Psoas muscle (tissue), 8 donors: ENCODE data around the gene RITA1. TPM values are rescaled to one million over a fixed set of nuclear protein-coding genes. Genes with fewer than 3 reads are reported as not detected.
A peak's percentile ranks its signal among the peaks of the same experiment; 100 is the strongest.
"Not testable (repeated sequence)": the region's sequence is repeated elsewhere in the genome, so short reads cannot be mapped to it uniquely, and the experiment has no call there.

Experiments
- ATAC-seq, 4 donors: fragments of 200-7000 bp; cut with Tn5 transposase; one replicate each; pipeline ENCODE4 v1.9.1; 2020; ENCODE audit warnings: moderate library complexity in 3 of 4, mild to moderate bottlenecking in 2 of 4
- DNase-seq, 2 donors: peaks; one replicate each; pipeline ENCODE4 v3.0.0-alpha.2; 2020
- H3K27ac ChIP-seq: fragments of 200-600 bp; one replicate; pipeline ENCODE4 v1.8.0; 2022
- H3K27me3 ChIP-seq, 3 donors: fragments of 200-600 bp in 1 of 3; one replicate each; pipeline versions ENCODE4 v1.6.1 to v1.8.0; 2013 to 2022; ENCODE audit warnings: low read length in 2 of 3, mild to moderate bottlenecking in 2 of 3, moderate library complexity in 1 of 3; ENCODE audit not compliant: insufficient read depth in 3 of 3
- H3K36me3 ChIP-seq, 2 donors: fragments of 200-600 bp in 1 of 2; one replicate each; pipeline versions ENCODE4 v1.6.1 to v1.8.0; 2013 to 2022; ENCODE audit warnings: low read depth in 1 of 2, mild to moderate bottlenecking in 1 of 2, moderate library complexity in 1 of 2; ENCODE audit not compliant: insufficient read depth in 1 of 2
- H3K4me1 ChIP-seq: fragments of 200-600 bp; one replicate; pipeline ENCODE4 v1.8.0; 2022
- H3K4me3 ChIP-seq: fragments of 200-600 bp; one replicate; pipeline ENCODE4 v1.8.0; 2022; ENCODE audit warnings: mild to moderate bottlenecking
- H3K9me3 ChIP-seq: fragments of 200-600 bp; one replicate; pipeline ENCODE4 v1.8.0; 2022
- WGBS, 3 donors: extraction: QIAGEN DNeasy Blood & Tissue Kit; methylation state at CpG; one replicate each; pipeline versions ENCODE4 v1.1.6 to v1.1.7; 2013; 5-methylcytosine and 5-hydroxymethylcytosine counted together
- intact Hi-C, 2 donors: fragments of 100-400 bp; cut with DNase I; formaldehyde crosslinking; loops; one replicate each; pipeline versions ENCODE4 v1.11.0 to v1.14.2; 2022
- polyA plus RNA-seq, 3 donors: library from polyadenylated mRNA; stranded (reverse); fragments of 200-250 nt; gene quantifications; one replicate each; pipeline ENCODE4 v1.2.3, GENCODE V29; 2013
- total RNA-seq, 4 donors: library from RNA; stranded (reverse); fragmentation: NEBNext Ultra II Directional in 2 of 4; extraction: Animal tissue kit (Norgen Biotek cat#: 25700) in 2 of 4; gene quantifications; one replicate each; pipeline versions ENCODE4 v1.2.1 to v1.2.4, GENCODE V29; 2021 to 2023
- TF ChIP-seq, protein P1 (sequence below): fragments of 200-600 bp; IDR thresholded peaks from one replicate; pipeline ENCODE4 v1.8.0; 2022; ENCODE audit warnings: antibody characterized with exemption
- donor health status: healthy with polysubstance abuse.
- donor health status: DM: no; HTN: no; CAD: no; lungs with moderate emphysema.
- donor health status: Bipolar disorder and iron deficiency.
- donor health status: healthy.
- donor health status: DM: yes; HTN: yes; CAD: no.
- donor health status: DM: no; HTN: no; CAD: no.
- donor health status: DM: no; HTN: no; CAD: no.
- donor health status: DM: yes; HTN: yes; CAD: no.

RITA1 gene
- total and polyA plus RNA-seq, 7 donors, result 13.0 to 28.5 (median 15.3) TPM

DNA sequence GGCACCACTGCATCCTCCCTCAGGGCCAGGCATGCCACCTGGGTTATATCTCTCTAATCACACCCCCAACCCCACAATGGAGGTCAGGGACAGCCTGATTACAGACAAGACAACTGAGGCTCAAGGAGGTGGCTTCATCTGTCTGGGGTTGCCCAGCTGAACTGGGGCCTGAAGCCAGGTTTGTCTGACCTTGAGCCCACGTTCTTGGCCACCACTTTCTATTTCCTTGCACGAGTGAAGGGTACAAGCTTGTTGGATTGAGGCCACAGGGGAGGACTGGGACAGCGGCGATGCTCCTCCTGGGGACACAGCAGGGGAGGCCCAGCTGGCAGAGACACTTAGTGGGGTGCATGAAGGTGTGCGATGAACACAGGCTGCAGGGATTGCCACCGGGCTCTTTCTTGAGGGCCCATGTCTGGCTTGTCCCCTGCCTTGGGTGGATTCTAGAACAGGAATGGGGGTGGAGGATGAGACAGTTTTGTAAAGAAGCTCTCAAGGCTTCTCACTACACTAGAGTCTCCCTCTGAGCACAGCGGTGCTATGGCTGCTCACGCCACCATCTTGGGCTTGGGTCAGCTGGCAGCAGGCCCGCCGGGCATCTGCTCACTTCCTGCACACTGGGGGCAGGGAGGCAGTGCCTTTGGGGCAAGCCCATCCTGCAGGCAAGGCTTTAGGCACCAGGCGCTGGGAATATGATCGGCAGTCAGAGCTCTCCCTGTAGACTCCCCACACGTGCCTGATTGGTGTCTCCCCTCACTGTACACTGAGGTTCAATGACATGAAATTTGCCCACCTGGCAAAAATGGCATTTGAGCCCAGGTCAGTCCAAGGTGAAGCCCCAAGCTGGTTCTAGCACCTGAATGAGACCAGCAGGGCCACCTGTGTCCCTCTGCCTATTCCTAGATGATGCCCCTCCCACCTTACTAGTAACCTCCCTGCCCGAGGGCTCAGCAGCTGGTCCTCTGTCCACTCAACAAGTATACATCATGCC, 16.0 kb downstream of the RITA1 start:
- intact Hi-C loops, result no loop called here
- Histone ChIP-seq H3K4me3 (no peak overlapping the region), H3K9me3 (no peaks in the 10 kb centered on the region), H3K27ac (no peak overlapping the region), H3K27me3 (no peaks in the 10 kb centered on the region), H3K4me1 (peaks cover 15% of the 10 kb centered on the region), H3K36me3 (no peaks in the 10 kb centered on the region)
- TF ChIP-seq, protein P1, sequence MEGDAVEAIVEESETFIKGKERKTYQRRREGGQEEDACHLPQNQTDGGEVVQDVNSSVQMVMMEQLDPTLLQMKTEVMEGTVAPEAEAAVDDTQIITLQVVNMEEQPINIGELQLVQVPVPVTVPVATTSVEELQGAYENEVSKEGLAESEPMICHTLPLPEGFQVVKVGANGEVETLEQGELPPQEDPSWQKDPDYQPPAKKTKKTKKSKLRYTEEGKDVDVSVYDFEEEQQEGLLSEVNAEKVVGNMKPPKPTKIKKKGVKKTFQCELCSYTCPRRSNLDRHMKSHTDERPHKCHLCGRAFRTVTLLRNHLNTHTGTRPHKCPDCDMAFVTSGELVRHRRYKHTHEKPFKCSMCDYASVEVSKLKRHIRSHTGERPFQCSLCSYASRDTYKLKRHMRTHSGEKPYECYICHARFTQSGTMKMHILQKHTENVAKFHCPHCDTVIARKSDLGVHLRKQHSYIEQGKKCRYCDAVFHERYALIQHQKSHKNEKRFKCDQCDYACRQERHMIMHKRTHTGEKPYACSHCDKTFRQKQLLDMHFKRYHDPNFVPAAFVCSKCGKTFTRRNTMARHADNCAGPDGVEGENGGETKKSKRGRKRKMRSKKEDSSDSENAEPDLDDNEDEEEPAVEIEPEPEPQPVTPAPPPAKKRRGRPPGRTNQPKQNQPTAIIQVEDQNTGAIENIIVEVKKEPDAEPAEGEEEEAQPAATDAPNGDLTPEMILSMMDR, result no peak
- 58 to 68% (median 65%) methylated on average over 14 of the region's 14 CpGs for WGBS, 3 donors
- no peak for DNase-seq
- no peak for ATAC-seq

- no peak overlapping the region for H3K27ac ChIP-seq
- ATAC-seq (no peak), DNase-seq (no peak)
- 94 to 97% (median 94%) methylated on average over 4 of the region's 4 CpGs for WGBS, 3 donors
- no peaks in the 10 kb centered on the region for H3K9me3 ChIP-seq
- peaks cover 15% of the 10 kb centered on the region for H3K4me1 ChIP-seq
- intact Hi-C loops, result no loop called here
- no peaks in the 10 kb centered on the region for H3K27me3 ChIP-seq
- TF ChIP-seq, protein P1, result no peak
- H3K36me3 ChIP-seq, result no peaks in the 10 kb centered on the region
- H3K4me3 ChIP-seq, result no peak overlapping the region
These were observed 17.0 kb downstream of the RITA1 start for GRCh38 chr12:113202300-113203075.

- H3K9me3 ChIP-seq, result no peaks in the 10 kb centered on the region
- no peak for DNase-seq
- WGBS, 3 donors, result 84 to 89% (median 88%) methylated on average over 8 of the region's 8 CpGs
- H3K27me3 ChIP-seq, result no peaks in the 10 kb centered on the region
- peak overlapping the region; percentile 50 for H3K27ac ChIP-seq
- H3K4me1 ChIP-seq, result peaks cover 15% of the 10 kb centered on the region
- TF ChIP-seq, protein P1, result no peak
- intact Hi-C loops, result no loop called here
- H3K4me3 ChIP-seq, result no peak overlapping the region
- ATAC-seq, result no peak
- no peaks in the 10 kb centered on the region for H3K36me3 ChIP-seq
These were observed 18.6 kb downstream of the RITA1 start for GRCh38 chr12:113203852-113204760.

DNA sequence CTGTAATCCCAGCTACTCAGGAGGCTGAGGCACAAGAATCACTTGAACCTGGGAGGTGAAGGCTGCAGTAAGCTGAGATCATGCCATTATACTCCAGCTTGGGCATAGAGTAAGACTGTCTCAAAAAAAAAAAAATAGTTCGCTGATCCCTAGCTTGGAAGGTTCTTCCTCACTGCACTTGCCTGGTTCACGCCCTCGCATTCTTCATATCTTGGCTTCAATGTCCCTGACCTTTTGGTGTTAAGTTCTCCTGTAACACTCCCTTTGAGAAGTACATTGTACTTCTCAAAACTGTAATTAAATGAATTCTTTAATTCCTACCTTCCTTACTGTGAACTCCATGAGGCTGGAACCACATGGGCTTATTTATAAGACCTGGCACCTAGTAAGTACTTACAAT, 19.3 kb downstream of the RITA1 start:
- Histone ChIP-seq H3K4me1 (peaks cover 15% of the 10 kb centered on the region), H3K36me3 (no peaks in the 10 kb centered on the region), H3K4me3 (no peak overlapping the region), H3K9me3 (no peaks in the 10 kb centered on the region), H3K27me3 (no peaks in the 10 kb centered on the region), H3K27ac (peak overlapping the region; percentile 50)
- no peak for DNase-seq
- TF ChIP-seq, protein P1, result no peak
- intact Hi-C loops, result no loop called here
- ATAC-seq, result peak in 3 of 4 donors; percentile 32 to 77 (median 77)
- 38 to 43% (median 40%) methylated on average over 3 of the region's 3 CpGs for WGBS, 3 donors

- H3K9me3 ChIP-seq, H3K4me3 ChIP-seq, H3K27me3 ChIP-seq, H3K36me3 ChIP-seq, DNase-seq, H3K27ac ChIP-seq, ATAC-seq, intact Hi-C loops: not testable (repeated sequence)
- peaks cover 15% of the 10 kb centered on the region for H3K4me1 ChIP-seq
- WGBS, 3 donors, result 98 to 100% (median 100%) methylated on average over 5 of the region's 5 CpGs
These were observed 21.3 kb downstream of the RITA1 start for GRCh38 chr12:113206802-113207201.
